T-helper 2 cell (primary cell): ENCODE results near the gene LDLRAD4.

Source experiments
- DNase-seq, 5 experiments: peaks; one replicate each; pipeline versions ENCODE4 v3.0.0 to v3.0.0-alpha.2; 2012 to 2022

The LDLRAD4 gene

DNA sequence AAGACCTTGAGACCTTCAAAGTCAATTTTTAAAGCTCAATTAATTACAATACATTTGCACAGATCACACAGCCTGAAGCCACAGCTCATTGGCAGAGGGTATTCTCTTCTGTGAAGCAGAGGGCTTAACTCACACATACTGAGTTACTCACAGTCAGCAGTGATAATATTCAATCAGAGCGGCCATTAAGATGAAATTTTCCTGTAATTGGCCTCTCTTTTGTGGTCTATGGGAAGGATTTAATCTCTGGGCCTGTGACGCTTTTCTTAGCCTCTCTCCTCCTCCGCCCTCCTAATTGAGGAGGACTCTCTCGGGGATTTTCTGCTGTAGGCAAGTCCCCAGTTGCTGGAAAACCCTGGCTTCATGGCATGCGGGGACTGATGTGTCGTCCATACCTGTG, 12.3 kb upstream of the LDLRAD4 start:
- DNase-seq, result no peak

DNA sequence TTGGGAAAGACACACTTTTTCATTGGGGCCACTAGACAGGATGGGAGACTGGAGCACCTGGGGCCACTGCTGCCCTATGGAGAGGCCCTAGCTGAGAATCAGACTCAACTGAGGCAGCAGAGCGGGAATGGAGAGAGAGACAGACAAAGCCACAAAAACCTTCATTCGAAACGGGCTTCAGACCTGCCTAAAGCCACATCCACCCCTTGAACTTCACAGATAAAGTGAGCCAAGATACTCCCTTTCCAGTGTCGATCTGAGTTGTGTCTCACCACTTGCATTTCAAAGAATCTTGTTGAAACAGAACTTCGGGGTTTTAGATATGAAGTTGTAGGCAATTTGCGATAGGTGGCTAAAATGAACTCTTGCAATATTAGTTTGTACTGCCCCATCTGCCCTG, 11.3 kb upstream of the LDLRAD4 start:
- DNase-seq, result peak in 1 of 5 experiments; percentile 20

DNA sequence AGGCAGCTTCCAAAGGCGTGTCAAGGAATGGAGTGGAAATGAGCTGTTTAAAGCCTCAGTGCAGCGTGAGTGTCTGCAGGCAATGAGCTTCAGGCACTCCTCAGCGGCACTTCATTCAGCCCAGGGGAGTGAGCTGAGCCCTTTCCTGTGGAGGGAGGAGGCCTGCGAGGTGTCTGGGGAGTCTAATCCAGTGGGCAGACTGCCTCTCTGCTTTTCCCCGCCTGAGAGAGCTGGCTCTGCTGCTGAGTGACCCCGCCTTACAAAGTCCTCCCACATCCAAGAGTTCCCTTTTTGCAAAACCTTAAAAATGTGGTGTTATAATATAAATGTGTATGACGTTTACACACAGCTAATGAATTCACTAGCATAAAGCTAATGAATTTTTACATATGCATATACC, 7.0 kb upstream of the LDLRAD4 start:
- DNase-seq, result no peak

DNA sequence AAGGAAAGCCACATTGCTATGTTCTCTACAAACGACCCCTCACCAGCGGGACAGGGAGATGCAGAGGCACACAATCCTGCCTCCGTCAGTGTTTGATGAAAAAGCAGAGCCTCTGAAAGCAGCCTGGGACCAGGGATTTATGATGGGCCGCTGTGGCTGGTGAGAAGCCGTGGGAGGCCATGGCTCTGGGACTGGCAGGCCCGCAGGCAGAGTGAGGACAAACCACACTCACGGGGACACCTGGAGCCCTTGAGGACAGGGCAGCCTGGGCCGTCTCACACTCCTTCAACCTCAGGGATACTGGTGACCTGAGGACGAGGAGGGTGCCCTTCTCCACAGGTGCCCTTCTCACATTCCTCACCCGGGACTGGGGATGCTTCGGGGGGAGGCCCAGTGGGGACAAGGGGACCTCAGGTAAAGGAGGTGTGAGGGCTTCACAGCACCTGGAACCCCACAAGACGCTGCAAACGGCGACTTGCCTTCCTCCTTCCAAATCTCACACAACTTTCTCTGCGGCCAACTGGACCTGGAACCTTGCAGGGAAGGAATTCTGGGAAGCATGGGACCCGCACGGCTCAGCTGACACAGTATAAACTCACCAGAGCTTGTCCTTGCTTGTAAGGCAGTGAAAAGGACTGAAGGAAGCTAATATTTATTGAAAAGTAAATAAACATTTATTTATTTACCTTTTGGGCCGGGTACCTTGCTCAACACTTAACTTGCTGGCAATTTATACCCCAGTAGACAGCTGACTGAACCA, 5.3 kb upstream of the LDLRAD4 start:
- no peak for DNase-seq

DNA sequence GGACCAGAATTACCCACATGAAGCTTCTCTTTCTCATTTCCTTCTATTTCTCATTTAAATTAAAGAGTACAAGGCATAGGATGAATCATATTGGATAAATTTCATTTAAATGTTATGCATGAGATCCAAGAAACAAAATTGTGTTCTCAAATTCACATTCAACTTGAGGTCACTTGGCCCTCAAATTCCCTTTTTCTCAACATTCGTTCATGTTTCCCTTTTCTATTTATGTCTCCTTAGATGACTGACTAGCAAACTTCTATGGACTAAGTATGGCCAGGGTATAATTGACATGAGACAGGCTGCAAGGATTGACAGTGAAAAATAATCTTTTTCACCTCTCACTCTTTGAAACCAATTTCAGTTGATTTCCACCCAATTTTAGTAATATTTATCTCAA, 4.0 kb upstream of the LDLRAD4 start:
- no peak for DNase-seq

DNA sequence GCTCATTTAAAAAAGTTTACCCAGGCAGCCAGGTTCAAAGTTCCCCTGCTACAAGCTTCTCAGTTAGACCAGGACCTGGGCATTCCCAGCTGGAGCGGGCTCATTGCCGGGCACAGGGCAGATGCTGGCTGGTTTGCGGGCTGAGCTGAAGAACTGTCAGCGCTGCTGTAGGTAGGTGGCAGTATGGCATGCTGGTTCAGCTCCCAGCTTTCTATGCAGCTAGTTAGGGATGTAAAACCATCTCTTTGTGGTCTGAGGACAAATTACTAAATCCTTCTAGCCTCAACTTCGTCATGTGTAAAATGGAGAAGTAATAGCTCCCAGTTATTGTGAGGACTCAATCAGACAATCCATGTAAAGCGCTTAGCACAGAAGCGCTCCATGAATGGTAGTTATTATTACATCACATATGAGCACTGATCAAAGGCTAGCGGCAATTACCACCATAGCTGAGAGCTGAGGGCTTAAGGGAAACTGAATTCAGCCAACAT, 2.4 kb upstream of the LDLRAD4 start:
- DNase-seq, result peak in 3 of 5 experiments; percentile 12 to 69 (median 22)

DNA sequence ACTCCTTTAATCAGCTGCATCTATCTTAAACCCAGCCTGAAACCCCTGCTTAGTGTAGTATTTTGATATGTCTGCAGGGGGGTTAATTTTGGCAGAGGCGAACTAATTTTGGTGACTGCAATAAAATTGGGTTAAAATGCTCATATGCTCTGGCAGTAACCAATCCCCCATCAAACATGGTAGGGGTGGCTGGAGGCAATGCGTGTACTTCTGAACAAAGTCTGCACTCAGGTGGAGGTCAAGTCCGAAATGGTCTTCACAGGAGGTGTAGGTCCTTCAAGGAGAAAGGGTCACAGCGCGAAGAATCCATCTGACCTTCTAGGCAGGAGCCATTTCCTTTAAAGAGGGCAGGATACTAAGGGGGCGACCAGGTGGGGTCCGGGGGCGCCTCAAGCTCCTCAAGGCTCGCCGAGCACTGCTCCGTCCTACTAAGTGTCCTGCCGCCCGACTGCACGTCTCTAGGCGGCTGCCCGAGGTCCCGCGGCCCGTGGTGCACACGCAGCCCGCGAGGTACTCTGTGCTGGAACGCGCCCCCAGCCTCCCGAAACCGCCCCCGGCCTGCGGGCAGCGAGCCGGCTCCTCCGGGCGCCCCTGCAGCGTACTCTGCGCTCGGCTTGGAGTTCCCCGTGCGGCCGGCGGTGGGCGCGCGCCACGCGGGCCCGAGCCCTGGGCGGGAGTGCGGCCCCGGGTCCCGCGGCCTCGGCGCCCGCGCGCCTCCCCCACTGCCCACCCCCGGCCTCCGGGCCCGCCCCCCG, 1.7 kb upstream of the LDLRAD4 start:
- DNase-seq, result peak in 4 of 5 experiments; percentile 18 to 62 (median 26)

DNA sequence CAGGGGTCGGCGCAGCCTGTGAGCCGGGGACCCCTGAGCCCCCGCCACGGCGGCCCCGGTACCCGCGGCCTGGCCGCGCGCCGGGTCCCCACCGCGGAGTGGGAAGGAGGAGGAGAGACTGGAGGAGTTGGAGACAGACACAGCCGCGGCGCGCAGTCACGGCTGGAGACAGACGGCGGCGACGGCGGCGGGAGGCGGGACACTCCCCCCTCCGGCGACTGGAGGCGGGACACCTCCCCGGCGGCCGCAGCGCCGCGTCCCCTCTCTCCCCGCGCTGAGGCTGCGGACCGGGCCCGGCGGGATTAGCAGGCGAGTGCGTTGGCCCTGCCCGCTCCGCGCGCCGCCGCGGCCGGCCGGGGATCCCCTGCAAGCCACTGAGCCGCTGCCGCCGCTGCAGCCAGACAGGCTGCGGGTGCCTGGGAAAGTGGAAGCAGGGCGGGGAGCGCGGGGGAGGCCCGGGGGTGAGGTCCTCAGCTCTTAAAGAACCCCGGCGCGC, 1.0 kb upstream of the LDLRAD4 start:
- peak in 4 of 5 experiments; percentile 12 to 65 (median 30) for DNase-seq

DNA sequence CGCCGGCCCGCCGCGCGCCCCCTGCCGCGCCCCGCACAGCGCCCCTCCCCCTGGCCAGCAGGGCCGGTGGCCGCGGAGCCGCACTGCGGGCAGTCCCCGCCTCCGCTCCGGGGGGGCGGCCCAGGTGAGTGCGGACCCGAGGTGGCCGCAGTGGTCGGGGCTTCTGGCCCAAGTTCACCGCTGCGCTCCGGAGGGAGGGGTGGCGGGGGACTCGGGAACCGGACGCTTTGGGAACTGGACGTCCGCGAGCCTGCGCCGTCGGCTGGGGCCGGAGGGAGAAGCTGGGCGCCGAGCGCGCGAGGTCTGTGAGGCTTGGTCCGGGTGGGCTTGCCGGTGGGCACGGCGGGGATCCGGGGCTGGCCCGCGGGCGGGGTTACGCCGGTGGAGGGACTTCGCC, 591 bp upstream of the LDLRAD4 start:
- DNase-seq, result no peak

DNA sequence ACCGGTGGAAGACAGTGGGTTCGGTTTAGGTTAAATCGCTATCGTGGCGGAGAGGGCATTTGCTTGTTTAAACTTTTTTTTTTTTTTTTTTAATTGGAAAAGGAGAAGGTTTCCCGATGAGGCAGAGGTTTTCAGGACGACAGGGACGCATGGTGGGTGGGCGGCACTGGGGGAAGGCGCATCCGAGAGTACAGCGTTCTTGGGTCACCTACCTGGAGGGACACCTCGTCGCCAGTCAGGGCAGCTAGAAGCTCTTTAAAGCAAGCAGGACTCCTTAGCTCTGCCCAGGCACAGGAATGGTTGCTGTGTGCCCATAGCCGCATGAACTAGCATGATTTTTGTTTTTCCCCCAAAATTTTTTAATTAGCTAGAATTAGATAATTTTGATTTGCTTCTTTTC, 437 bp downstream of the LDLRAD4 start:
- DNase-seq, result no peak

DNA sequence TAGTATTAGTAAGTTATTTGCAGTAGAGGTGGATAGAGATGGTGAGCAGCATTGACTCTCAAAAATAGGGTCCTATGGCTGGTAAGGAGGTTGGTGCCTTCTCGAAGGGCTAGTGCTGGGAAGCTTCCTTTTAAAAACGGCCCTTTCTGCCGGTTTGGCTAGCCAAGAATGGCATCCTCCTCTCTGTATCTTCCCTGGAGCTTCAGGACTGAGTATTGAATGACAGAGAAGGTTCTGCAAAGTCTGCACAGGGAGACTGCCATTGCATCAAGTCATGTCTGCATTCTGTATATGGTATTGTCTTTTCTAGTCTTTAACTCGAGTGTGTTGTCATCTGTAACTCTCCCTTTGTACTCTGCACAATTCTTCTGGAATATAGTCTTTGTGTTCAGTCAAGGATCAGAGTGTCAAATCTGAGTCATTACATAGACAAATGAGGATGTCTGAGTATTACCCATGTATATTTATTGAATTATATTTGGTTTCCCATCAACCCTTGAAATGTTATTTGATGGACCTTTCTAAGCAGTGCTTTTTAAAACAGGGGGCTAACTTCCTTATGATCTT, 1.1 kb downstream of the LDLRAD4 start:
- DNase-seq, result no peak

DNA sequence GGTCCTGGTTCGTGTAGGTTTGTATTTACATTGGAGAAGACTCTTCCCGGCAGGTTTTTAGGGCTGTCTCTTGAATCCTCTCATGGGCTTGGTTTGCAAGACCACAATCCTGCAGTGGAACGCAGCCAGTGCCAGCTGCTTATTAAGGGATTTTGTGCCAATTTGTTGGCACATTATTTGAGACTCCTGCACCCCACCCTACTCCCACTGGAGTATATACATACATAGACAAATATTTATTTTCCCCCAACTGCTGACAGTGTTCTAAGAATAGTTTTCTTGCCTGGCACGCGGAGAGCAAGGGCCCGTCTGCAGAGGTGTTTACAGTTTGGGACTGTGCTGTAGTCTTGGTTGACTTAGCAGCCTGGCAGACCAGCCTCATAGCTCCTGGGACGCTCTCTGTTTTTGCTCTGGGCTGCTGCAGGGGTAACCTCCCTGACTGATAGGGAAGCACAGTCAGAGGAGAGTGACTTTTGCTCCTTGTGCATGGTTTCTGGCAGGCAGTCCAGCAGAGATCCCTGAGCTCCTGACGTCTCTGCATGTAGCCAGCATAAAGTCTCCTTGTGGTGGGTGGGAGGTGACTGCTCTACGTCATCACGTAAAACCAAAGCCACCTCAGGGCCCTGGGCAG, 1.9 kb downstream of the LDLRAD4 start:
- no peak for DNase-seq

DNA sequence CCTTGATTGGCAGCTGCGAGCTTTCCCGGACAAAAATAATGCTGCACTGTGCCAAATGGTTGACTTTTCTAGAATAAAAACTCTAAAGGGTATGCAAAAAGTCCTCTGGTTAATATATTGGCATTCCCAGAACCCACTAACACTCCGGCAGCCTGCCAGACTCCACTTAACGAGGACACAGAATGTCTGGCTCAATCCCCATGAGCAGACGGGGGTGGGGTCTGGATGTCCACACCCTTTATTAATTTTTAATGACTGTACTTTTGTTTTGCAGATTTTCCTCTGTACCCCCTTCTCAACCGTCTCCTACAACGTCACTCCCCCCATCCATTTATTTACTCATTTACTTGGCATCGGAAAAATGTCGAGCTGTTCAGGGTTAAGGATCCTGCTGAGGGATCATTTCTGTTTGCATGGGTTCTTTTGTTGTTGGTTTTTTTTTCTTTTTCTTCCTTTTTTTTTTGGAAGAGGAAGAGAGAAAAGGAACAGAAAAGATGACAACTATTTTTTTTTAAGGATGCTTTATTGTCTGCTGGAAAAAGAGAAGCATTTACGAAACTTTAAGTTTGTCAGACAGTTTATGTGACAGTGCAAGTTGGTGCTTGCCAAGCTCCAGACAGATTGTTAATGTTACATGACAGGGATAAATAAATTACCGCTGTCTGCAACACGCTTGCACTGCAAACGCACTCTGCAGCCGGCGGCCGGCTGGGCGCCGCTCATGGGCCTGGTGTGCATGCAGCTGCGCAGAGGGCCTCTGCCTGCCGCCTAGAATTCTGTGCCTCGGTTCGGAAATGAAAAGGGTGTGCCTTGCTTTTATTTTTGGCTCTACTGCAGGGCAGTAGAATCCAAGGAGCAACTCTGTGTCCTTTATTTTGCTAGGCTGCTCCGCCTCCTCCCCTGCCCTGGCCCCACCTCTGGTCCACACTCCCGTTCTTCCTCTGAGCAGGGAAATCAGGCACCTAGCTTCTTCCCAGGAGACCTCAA, 3.6 kb downstream of the LDLRAD4 start:
- DNase-seq, result no peak

DNA sequence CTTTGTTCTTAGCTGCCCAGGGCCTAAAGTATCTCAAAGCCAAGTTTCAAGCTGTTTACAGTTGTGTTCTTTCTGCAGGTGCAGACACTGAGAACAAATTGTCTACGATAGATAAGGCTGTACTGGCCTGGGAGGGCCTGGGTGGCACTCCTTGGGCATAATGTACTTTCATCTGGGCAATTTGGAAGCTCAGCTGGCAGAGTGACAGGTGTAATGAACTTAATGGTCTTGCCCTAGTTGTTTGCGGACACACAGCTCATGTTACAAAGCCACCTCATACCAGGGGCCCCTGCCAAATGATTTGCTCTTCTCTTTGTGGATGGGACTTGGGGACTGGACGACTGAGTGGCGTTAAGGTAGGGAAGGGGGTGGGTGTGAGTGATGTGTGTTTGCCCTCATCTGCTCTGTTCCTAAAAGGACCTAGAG, 4.3 kb downstream of the LDLRAD4 start:
- no peak for DNase-seq

DNA sequence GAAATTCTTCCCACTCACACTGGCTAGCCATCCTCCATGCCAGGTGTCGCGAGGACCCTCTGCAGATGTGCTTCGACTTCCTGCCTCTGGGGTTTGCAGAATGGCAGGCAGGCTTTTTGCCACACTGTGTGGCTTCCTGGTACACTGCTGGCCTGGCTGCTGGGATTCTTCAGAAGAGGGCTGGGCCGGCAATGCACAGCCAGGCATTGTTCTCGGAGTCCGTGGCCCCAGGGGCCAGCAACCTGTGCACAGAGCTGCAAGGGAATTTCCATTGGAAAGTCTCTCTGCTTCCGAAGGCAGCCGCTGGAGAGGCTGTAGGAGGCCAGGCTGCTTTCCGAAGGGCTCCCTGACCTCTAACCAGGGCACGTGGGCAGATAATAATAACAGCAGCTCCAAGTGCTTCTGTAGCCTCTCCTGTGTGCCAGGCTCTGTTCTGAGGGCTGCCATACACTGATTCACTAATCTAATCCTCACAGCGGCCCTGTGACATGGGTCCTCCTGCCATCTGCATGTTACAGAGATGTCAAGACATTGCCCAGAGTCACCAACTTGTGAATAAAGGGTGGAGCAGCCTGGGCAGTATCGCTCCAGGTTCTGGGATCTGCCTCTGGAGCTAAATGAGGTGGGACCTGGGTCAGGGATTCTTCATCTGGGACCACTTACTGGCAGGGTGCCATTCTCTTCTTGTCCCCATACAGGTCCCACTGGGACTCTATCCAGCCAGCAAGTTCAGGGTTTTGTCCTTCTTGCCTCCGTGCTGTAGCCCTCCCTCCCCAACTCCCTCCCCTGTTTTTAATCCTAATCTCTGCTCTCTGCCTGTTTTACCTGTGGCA, 5.0 kb downstream of the LDLRAD4 start:
- DNase-seq, result no peak

DNA sequence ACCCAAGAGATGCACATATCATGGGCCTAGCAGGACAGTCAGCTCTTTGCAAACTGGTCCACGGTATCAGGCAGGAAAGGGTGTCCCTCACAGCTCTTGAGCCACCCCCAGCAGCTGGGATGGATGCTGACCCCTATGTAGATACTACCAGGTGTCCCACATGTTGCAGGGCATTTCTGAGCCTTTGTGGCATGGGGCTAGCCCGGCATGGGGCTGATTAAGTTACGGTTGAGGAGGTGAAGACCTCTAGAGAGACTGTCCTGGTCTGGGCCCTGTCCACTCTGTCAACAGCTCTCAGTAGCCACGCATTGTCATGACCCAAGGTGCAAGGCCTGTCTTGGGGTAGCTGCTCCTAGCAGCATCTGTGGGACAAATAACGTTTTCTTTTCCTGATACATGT, 6.7 kb downstream of the LDLRAD4 start:
- DNase-seq, result no peak

DNA sequence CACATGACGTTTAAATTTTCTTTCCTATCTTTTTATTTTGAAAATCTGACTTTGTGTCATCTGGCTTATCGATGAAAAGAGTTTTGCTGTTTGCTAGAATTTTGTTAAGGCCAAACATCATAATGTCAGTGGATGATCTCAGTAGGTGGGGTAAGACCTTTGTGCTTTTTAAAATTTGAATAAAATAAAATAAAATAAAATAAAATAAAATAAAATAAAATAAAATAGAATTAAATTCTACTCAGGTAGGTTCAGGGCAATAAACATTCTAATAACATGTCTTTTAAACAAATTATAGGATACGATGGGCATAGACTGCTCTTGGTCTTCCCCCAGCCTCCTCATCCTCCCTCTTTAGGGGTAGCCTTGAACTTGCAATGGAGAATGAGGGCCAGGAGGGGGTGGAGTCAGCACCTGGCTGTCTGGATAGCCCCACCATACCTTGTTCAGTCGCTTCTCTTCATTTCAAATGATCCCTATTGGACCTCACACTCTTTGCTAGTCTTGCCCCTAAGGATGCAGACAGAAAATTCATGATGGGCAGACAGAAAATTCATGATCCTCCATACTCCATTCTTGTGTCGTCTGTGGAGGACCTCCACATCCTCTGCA, 8.1 kb downstream of the LDLRAD4 start:
- DNase-seq, result no peak

DNA sequence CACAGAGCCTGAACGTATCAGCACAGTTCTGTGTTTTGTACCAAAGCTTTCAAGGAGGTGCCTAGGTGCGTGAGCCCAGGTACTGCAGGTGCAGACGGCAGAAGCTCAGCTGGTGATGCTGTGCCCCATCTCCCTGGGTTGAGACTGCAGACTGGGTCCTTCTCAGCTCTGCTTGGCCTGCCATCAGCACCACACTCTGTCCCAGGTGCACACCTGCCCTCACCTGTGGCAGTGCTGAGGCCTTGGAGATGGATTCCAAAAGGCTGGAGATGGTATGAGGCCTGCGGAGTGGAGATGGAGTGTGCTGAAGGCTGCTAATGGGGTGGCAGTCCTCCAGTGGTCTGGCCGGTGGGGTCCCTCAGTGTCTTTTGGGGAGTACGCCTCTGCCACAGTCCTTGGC, 9.3 kb downstream of the LDLRAD4 start:
- DNase-seq, result no peak

DNA sequence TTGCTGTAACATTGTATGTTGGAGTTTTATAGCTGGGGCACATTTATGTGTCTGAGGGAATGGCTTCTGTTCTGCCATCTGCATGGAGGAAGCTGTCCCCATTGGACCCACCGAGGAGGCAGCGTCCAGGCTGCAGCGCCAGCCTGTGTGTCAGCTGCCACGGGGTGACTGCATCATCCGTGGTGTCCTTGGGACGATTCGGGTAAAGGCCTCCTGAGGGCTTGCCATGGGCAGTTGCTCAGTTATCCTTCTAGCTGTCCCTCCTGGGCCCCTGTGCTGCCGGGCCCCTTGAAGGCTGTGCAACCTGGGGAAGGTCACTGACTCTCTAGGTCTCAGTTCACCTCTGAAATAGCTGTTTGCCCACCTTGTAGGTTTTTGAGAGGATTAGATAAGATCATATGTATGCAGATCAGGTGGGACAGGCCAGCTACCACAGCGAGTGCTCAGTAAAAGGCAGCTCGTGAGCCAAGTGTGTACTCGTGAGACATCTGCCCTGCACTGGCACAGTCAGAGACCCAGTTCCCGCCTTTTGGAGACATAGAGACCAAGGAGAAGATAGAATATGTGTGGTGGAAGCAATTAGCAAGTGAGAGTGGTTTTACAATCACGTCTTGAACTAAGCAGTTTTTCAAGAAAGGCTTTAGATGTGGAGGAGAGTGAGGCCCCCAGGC, 10.6 kb downstream of the LDLRAD4 start:
- DNase-seq, result no peak

DNA sequence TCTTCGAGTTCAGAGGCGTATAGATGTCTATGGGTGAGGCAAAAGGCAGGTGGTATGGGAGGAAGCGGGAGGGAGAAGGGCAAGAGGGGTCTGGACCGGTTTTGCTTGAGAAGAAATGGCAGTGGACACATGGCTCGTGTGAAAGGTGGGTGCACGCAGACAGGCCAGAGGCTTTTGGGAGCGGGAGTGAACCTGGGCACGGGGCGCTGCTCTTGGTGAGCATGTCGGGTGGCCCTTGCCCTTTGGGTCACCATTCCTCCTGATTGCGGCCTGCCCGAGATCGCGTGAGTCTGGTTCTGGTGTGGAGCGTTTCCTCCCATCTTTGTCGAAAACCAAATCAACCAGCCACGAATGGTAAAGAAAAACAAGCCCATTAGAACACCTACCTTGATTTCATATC, 12.6 kb downstream of the LDLRAD4 start:
- DNase-seq, result no peak
